Left renal cortex interstitium (tissue), 4 donors: ENCODE data around the gene SRGAP2C. TPM values are rescaled to one million over a fixed set of nuclear protein-coding genes. Genes with fewer than 3 reads are reported as not detected.
"Not testable (repeated sequence)": the region's sequence is repeated elsewhere in the genome, so short reads cannot be mapped to it uniquely, and the experiment has no call there.

ENCODE experiments used
- DNase-seq, 4 donors: peaks; one replicate each; pipeline ENCODE4 v3.0.0-alpha.2; 2013; ENCODE audit warnings: low read depth in 4 of 4, low spot score in 2 of 4, missing footprints in 1 of 4
- polyA plus RNA-seq, 4 donors: library from polyadenylated mRNA; unstranded; fragments of 120-200 nt; gene quantifications; one replicate each; pipeline ENCODE4 v1.2.1, GENCODE V29; 2013; ENCODE audit not compliant: insufficient read length in 4 of 4

Gene SRGAP2C
- 10 to 100 TPM; 16.1 to 23.3 (median 21.1) TPM for polyA plus RNA-seq

GRCh38 chr1:121184290-121185127 lies at the start of gene SRGAP2C, which contains the start of gene FAM72B:
TSS of gene SRGAP2C (plus strand) at chr1:121184975. CDS start at chr1:121187447, 2,472 bp downstream.
TSS of gene FAM72B (minus strand) at chr1:121184340. CDS start at chr1:121183489, 851 bp downstream.
- DNase-seq: peak; percentile 81 to 91 (median 88)

- DNase-seq: not testable (repeated sequence)
Observed at GRCh38 chr1:121140393-121140792, 44.4 kb upstream of the SRGAP2C start.

GRCh38 chr1:121148489-121149190 lies 36.1 kb upstream of the SRGAP2C start:
- not testable (repeated sequence) for DNase-seq

GRCh38 chr1:121151294-121151693 lies 33.5 kb upstream of the SRGAP2C start:
- not testable (repeated sequence) for DNase-seq

- DNase-seq: not testable (repeated sequence)
Observed at GRCh38 chr1:121152788-121153187, 32.0 kb upstream of the SRGAP2C start.

DNA sequence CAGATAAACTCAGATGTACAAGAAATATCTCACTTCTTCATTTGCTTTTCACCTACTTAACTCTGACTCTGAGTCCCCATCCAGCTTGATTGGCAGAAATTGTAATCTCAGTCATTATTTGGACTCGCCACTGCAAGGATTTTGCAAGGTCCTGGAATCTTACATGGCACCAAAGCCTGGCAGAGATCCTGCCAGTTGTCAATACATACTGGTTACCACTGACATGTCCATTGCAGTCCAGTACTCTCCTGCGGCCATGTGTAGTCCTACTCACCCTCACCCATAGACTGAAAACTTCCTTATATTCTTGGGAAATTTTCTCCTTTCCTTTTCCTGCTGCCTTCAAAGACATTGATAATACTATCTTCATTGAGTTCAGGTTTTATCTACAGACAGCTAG lies 30.0 kb upstream of the SRGAP2C start:
- DNase-seq: not testable (repeated sequence)

- not testable (repeated sequence) for DNase-seq
Observed at GRCh38 chr1:121155671-121156358, 29.0 kb upstream of the SRGAP2C start.

- not testable (repeated sequence) for DNase-seq
Observed at GRCh38 chr1:121156958-121157603, 27.7 kb upstream of the SRGAP2C start.

- DNase-seq: not testable (repeated sequence)
Observed at GRCh38 chr1:121157609-121158008, 27.2 kb upstream of the SRGAP2C start.

DNA sequence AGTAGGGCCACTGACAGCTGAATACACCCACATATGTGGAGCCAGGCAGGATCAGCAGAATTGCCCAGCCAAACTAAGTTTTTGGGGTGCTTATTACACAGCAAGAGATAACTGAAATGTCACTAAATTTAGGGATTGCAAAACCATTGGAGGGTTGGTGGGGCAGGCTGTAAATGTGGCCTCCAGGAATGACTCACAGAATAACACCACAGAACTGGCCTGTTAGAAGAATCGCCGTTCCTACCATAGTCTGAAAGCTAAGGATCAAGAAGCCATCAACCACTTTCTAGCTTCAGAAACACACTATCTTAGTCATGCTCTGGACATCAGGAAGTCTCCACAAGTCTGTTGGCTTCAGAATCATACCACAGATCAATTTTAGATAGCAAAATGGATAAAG lies 24.7 kb upstream of the SRGAP2C start:
- not testable (repeated sequence) for DNase-seq

- DNase-seq: not testable (repeated sequence)
Observed at GRCh38 chr1:121161199-121161901, 23.4 kb upstream of the SRGAP2C start.

DNA sequence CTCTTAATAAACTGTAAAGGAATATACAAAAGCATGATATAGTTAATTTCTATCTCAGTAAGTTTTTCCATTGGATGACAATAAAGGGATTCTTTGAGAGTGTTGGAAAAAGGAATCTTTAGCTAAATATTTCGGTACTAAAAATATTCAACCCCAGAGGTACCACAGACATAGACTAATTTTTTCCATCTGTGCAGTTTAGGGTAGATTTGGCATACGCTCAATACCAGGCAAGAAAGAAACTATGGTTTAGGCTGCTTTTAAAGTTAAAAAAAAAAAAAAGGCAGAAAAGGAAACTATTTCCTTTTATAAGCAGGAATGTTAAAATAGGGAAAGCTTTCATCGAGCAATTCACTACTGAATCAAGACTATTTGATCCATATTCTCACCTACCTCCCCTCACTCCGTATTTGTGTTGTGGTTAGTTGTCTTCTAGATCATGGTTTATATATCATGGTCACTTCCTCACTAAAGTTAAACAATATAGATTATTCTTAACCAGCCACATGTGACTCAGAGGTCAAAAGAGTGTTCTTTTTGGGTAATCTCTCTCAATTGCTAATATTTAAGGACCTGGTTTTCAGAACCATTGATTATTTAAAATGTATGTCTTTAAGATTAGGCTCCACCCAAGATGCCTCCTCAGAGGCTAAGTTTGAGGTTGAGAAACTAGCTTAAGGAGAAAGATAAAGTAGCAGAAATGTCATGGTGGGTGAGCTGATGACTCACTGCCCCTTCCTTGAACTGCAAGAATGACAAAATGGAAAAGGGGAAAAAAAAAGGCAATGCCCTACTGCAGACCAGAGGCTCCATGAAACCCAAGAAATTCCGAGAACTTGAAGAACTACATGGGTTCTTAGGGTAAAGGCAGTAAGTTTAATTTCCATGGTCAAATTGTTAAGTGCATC lies 20.7 kb upstream of the SRGAP2C start:
- not testable (repeated sequence) for DNase-seq

DNA sequence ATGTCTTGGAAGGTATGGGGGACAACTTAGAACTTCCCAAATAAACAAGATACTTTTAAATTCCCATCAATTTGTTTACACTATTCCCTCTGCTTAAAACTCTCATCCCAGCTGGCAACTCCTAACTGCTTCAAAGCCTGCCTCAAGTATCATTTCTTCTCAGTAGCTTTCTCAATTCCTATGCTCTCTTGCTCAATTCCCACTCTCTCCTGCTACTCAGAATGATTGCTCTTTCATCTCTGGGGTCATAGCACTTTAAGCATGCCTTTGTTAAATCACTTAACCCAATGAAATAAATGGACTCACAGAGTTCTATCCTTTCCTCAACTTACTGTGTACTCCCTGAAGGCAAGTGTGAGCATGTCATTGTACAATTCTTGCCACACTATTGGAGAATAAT lies 19.5 kb upstream of the SRGAP2C start:
- DNase-seq: not testable (repeated sequence)

- not testable (repeated sequence) for DNase-seq
Observed at GRCh38 chr1:121167225-121167738, 17.5 kb upstream of the SRGAP2C start.

- DNase-seq: not testable (repeated sequence)
Observed at GRCh38 chr1:121168152-121168668, 16.6 kb upstream of the SRGAP2C start.

- DNase-seq: not testable (repeated sequence)
Observed at GRCh38 chr1:121176649-121177048, 8.1 kb upstream of the SRGAP2C start.

DNA sequence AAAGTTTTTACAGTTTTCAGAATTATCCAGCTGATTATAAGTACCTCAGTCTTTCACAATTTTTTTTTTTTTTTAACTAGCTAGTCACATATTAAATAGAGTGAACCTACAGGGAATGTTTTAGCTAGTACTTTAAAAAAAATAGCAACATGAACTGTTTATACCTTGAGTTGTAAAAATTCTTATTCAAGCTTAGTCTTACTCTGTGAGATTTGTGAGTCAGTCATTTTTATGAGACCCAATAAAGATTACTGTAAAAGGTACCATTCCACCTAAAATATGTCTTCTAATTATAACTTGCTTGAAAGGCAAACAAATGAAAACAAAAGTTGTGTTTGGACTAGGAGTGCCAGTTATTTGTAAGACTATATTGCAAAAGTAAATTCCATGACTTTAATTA lies 6.6 kb upstream of the SRGAP2C start:
- not testable (repeated sequence) for DNase-seq

- DNase-seq: not testable (repeated sequence)
Observed at GRCh38 chr1:121183867-121184266, 908 bp upstream of the SRGAP2C start.
